ACC112 (cell line): ENCODE data around the gene TMEM165.
A peak's percentile ranks its signal among the peaks of the same experiment; 100 is the strongest.

ENCODE experiments used
- H2AFZ ChIP-seq: fragments of 200-600 bp; sonication (generic); one replicate; pipeline ENCODE4 v1.6.0; 2017; ENCODE audit warnings: antibody characterized with exemption, low read length; ENCODE audit not compliant: unreplicated experiment
- H3K27ac ChIP-seq: fragments of 200-600 bp; sonication (generic); 2 replicates; pipeline ENCODE4 v1.5.1; 2014; ENCODE audit warnings: low read depth, mild to moderate bottlenecking, antibody characterized with exemption, low read length, moderate library complexity
- H3K27me3 ChIP-seq: fragments of 200-600 bp; sonication (generic); 2 replicates; pipeline ENCODE4 v1.6.1; 2014; ENCODE audit warnings: mild to moderate bottlenecking, antibody characterized with exemption, low read length, moderate library complexity, mixed read lengths; ENCODE audit not compliant: insufficient read depth
- H3K36me3 ChIP-seq: fragments of 200-600 bp; sonication (generic); 2 replicates; pipeline ENCODE4 v1.6.1; 2016; ENCODE audit warnings: mild to moderate bottlenecking, antibody characterized with exemption, low read length, moderate library complexity, mixed read lengths; ENCODE audit not compliant: insufficient read depth
- H3K4me1 ChIP-seq: fragments of 200-600 bp; sonication (generic); one replicate; pipeline ENCODE4 v1.6.1; 2016; ENCODE audit warnings: low read length, mixed read lengths; ENCODE audit not compliant: insufficient read depth, unreplicated experiment, control insufficient read depth
- H3K4me3 ChIP-seq: fragments of 200-600 bp; sonication (generic); 2 replicates; pipeline ENCODE4 v1.5.1; 2014; ENCODE audit warnings: mild to moderate bottlenecking, low read depth, low read length
- H3K79me2 ChIP-seq: fragments of 200-600 bp; sonication (generic); one replicate; pipeline ENCODE4 v1.6.0; 2016; ENCODE audit warnings: low read length; ENCODE audit not compliant: control insufficient read depth, unreplicated experiment, insufficient read depth

The TMEM165 gene

GRCh38 chr4:55447108-55447708, 51.5 kb downstream of the TMEM165 start:
- Histone ChIP-seq H3K27ac (no peak overlapping the region), H3K36me3 (peaks cover 4% of the 10 kb centered on the region), H3K4me3 (no peak overlapping the region), H3K4me1 (peaks cover 13% of the 10 kb centered on the region), H2AFZ (no peak overlapping the region), H3K27me3 (no peaks in the 10 kb centered on the region), H3K79me2 (no peaks in the 10 kb centered on the region)

GRCh38 chr4:55447831-55448230, 52.1 kb downstream of the TMEM165 start:
- Histone ChIP-seq H2AFZ (no peak overlapping the region), H3K27me3 (no peaks in the 10 kb centered on the region), H3K79me2 (no peaks in the 10 kb centered on the region), H3K36me3 (peaks cover 7% of the 10 kb centered on the region), H3K27ac (no peak overlapping the region), H3K4me3 (no peak overlapping the region), H3K4me1 (peaks cover 8% of the 10 kb centered on the region)

- Histone ChIP-seq H3K27me3 (no peaks in the 10 kb centered on the region), H3K4me3 (no peak overlapping the region), H3K79me2 (no peaks in the 10 kb centered on the region), H3K36me3 (peaks cover 7% of the 10 kb centered on the region), H3K27ac (no peak overlapping the region), H2AFZ (no peak overlapping the region), H3K4me1 (peaks cover 8% of the 10 kb centered on the region)
Observed at GRCh38 chr4:55450566-55450965, 54.8 kb downstream of the TMEM165 start.

- H3K4me3 ChIP-seq, result peak overlapping the region; percentile 53
- no peaks in the 10 kb centered on the region for H3K27me3 ChIP-seq
- H3K4me1 ChIP-seq, result peaks cover 16% of the 10 kb centered on the region
- H3K79me2 ChIP-seq, result no peaks in the 10 kb centered on the region
- no peaks in the 10 kb centered on the region; the same call in 1 of the 2 replicates for H3K36me3 ChIP-seq
- no peak overlapping the region for H2AFZ ChIP-seq
- peak overlapping the region; percentile 72 for H3K27ac ChIP-seq
Observed at GRCh38 chr4:55458164-55458563, 62.4 kb downstream of the TMEM165 start.

GRCh38 chr4:55458611-55459010, 62.9 kb downstream of the TMEM165 start:
- H2AFZ ChIP-seq, result no peak overlapping the region
- no peaks in the 10 kb centered on the region for H3K27me3 ChIP-seq
- no peaks in the 10 kb centered on the region for H3K79me2 ChIP-seq
- peak overlapping the region; percentile 53 for H3K4me3 ChIP-seq
- H3K27ac ChIP-seq, result peak overlapping the region; percentile 72
- peaks cover 16% of the 10 kb centered on the region for H3K4me1 ChIP-seq
- peaks cover 2% of the 10 kb centered on the region; the same call in 1 of the 2 replicates for H3K36me3 ChIP-seq

GRCh38 chr4:55466001-55466400, 70.2 kb downstream of the TMEM165 start:
- Histone ChIP-seq H2AFZ (no peak overlapping the region), H3K27ac (no peak overlapping the region), H3K27me3 (no peaks in the 10 kb centered on the region), H3K4me3 (no peak overlapping the region), H3K4me1 (peaks cover 3% of the 10 kb centered on the region), H3K36me3 (peaks cover 25% of the 10 kb centered on the region), H3K79me2 (no peaks in the 10 kb centered on the region)

DNA sequence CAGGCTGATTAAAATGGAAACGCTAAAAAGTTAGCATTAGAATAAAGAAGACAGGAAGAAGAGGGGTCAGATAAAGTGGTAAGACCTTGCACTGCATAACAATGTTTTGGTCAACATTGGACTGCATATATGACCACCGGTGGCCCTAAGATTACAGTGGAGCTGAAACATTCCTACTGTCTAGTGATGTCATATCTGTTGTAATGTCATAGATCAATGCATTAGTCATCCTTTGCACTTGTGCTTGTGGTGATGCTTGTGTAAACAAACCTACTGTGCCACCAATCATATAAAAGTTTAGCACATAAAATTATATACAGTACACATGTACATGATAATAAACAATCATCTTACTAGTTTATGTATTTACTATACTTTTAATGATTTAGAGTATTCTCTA, 73.0 kb downstream of the TMEM165 start:
- H3K36me3 ChIP-seq, result peaks cover 28% of the 10 kb centered on the region
- peaks cover 3% of the 10 kb centered on the region for H3K4me1 ChIP-seq
- H3K79me2 ChIP-seq, result no peaks in the 10 kb centered on the region
- H3K4me3 ChIP-seq, result no peak overlapping the region
- H3K27me3 ChIP-seq, result no peaks in the 10 kb centered on the region
- no peak overlapping the region for H3K27ac ChIP-seq
- no peak overlapping the region for H2AFZ ChIP-seq

GRCh38 chr4:55469979-55470378, 74.2 kb downstream of the TMEM165 start:
- H3K27me3 ChIP-seq, result no peaks in the 10 kb centered on the region
- no peak overlapping the region for H3K27ac ChIP-seq
- no peaks in the 10 kb centered on the region for H3K79me2 ChIP-seq
- no peak overlapping the region for H3K4me3 ChIP-seq
- H2AFZ ChIP-seq, result no peak overlapping the region
- peaks cover 5% of the 10 kb centered on the region for H3K4me1 ChIP-seq
- peaks cover 38% of the 10 kb centered on the region for H3K36me3 ChIP-seq
